Stimulated activated naive CD8-positive, alpha-beta T cell treated with anti-CD3 and anti-CD28 coated beads, Interleukin-15, Interleukin-2, amounts not matched to agents 100 ng/mL and 50 ng/mL, for 24 hours (primary cell): ENCODE results near the gene JAG1.
A peak's percentile ranks its signal among the peaks of the same experiment; 100 is the strongest.

Experiments
- H3K27ac Mint-ChIP-seq: one replicate; pipeline ENCODE4 v1.8.0; 2021; ENCODE audit warnings: mild to moderate bottlenecking, mixed read lengths
- H3K27me3 Mint-ChIP-seq: one replicate; pipeline ENCODE4 v1.8.0; 2021; ENCODE audit warnings: mixed read lengths
- H3K36me3 Mint-ChIP-seq: one replicate; pipeline ENCODE4 v1.8.0; 2021; ENCODE audit warnings: low read depth, mixed read lengths
- H3K4me1 Mint-ChIP-seq: one replicate; pipeline ENCODE4 v1.8.0; 2021; ENCODE audit warnings: low read depth, mixed read lengths
- H3K4me3 Mint-ChIP-seq: one replicate; pipeline ENCODE4 v1.8.0; 2021; ENCODE audit warnings: mild to moderate bottlenecking, mixed read lengths
- H3K9me3 Mint-ChIP-seq: one replicate; pipeline ENCODE4 v1.8.0; 2021; ENCODE audit warnings: mixed read lengths

The JAG1 gene

DNA sequence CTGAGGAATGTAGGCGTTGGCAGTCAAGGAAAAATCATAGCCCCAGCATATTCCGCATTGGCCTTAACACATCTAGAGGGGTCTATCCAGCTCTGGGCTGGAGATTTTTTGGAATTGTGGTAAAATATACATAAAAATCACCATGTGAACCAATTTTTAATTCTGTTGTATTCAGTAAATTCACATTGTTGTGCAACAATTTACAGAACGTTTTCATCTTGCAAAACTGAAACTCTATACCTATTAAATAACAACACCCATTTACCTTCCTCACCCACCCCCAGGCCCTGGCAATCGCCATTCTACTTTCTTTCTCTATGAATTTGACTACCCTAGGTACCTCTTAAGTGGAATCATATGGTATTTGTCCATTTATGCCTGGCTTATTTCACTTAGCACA is 6.8 kb upstream of the JAG1 start:
- H3K36me3 Mint-ChIP-seq, result no peaks in the 10 kb centered on the region
- H3K4me3 Mint-ChIP-seq, result no peak overlapping the region
- peaks cover 54% of the 10 kb centered on the region for H3K27me3 Mint-ChIP-seq
- no peak overlapping the region for H3K27ac Mint-ChIP-seq
- no peaks in the 10 kb centered on the region for H3K4me1 Mint-ChIP-seq
- no peaks in the 10 kb centered on the region for H3K9me3 Mint-ChIP-seq

DNA sequence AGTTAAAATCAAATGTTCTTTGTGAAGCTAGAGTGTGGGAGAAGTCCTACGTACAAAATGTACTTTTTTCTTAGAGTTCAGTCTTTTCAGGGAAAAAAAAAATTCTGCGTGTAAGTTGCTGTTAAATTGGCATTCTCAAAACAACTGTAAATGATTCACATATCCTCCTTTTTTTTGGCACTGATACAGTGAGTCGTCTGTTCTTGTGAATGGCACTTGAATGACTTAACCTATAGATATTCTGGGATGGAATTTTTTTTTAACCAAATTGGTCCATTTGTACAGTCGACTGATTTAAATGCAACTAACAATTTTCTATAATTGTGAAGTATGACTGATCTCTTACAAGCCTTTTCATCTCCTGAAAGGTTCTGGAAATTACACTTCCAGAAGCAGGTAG is 5.5 kb upstream of the JAG1 start:
- no peak overlapping the region for H3K27ac Mint-ChIP-seq
- no peaks in the 10 kb centered on the region for H3K9me3 Mint-ChIP-seq
- no peaks in the 10 kb centered on the region for H3K36me3 Mint-ChIP-seq
- no peak overlapping the region for H3K4me3 Mint-ChIP-seq
- H3K4me1 Mint-ChIP-seq, result peaks cover 5% of the 10 kb centered on the region
- H3K27me3 Mint-ChIP-seq, result peaks cover 62% of the 10 kb centered on the region

DNA sequence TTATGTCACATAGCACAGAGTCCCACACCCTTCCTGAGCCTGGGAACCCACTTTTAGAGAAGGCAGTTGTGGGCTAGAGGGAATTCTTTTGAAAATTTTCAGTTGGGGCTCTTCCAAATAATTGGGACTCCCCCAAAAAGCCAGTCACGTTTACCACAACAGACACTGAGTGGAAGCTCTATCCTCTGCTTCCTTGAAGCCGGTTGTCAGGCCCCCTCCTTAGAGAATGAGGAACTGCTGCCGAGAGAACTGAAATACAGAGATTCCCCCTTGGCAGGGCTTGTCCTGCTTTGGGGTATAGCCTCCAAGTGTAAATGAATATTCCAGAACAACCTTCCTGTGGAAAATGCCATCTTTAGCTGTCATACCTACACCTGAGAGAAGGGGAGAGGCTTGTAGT is 2.7 kb upstream of the JAG1 start:
- peaks cover 22% of the 10 kb centered on the region for H3K4me1 Mint-ChIP-seq
- H3K27ac Mint-ChIP-seq, result no peak overlapping the region

DNA sequence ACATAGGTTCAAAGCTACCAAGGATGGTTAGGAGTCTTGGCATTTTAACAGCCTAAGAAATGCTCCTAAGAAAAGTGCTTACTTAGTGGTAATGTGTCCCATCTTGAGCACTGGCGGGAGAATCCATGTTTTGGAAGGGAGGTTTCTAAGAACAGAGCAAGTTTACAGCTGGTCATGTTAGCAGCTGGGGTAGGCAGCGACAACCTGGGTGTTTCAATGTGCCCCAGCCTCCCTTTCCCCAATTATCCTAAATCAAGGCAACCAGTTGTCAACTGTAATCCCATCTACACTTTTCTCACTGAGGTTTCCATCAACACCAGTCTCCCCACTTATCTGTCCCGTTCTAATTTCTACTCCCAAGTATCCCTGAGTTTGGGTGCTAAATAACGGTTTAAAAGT is 1.6 kb upstream of the JAG1 start:
- no peak overlapping the region for H3K27ac Mint-ChIP-seq
- no peaks in the 10 kb centered on the region for H3K9me3 Mint-ChIP-seq
- H3K4me1 Mint-ChIP-seq, result peaks cover 33% of the 10 kb centered on the region
- no peaks in the 10 kb centered on the region for H3K36me3 Mint-ChIP-seq
- peak overlapping the region; percentile 62 for H3K4me3 Mint-ChIP-seq
- H3K27me3 Mint-ChIP-seq, result peaks cover 67% of the 10 kb centered on the region

More for the DNA sequence above, 2.7 kb upstream of the JAG1 start:
- H3K4me3 Mint-ChIP-seq, result no peak overlapping the region
- H3K27me3 Mint-ChIP-seq, result peaks cover 65% of the 10 kb centered on the region
- H3K36me3 Mint-ChIP-seq, result no peaks in the 10 kb centered on the region
- H3K9me3 Mint-ChIP-seq, result no peaks in the 10 kb centered on the region

DNA sequence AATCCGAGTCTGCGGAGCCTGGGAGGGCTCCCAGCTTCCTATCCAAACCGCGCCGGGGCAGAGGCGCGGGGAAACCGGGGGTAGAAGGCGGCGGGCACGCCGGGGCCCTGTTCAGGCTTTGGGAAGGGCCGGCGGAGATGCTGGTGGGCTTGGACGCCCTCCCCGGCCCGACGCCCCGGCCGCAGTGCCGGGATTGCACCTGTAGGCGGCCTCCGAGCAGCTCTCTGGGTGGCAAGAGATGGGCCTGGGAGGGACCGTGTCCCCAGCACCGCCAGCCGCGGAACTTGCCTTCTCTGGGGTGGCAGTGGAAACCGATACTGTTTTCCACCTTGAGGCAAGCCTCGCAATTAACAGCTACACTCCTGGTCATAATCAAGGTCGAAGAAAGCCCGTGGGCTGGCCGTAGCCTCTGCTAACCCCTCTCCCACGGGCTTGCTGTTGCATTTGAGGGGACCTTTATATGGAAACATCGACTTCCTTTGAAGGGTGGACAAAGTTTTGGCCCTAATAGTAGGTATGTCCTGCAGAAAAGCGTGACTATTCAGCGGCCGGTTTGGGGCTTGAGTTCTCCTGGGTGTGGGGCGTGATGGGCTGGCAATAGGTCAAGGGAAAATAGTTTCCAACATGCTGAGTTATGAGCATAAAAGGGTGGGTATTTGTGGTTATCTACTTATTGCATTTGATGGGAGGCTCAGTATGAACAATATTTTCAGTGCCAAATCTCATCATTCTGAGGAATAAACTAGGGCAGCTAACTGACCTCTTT is 1.1 kb upstream of the JAG1 start:
- H3K9me3 Mint-ChIP-seq, result no peaks in the 10 kb centered on the region
- H3K4me1 Mint-ChIP-seq, result peaks cover 37% of the 10 kb centered on the region
- H3K27ac Mint-ChIP-seq, result no peak overlapping the region
- H3K36me3 Mint-ChIP-seq, result no peaks in the 10 kb centered on the region
- peak overlapping the region; percentile 62 for H3K4me3 Mint-ChIP-seq
- peaks cover 67% of the 10 kb centered on the region for H3K27me3 Mint-ChIP-seq

DNA sequence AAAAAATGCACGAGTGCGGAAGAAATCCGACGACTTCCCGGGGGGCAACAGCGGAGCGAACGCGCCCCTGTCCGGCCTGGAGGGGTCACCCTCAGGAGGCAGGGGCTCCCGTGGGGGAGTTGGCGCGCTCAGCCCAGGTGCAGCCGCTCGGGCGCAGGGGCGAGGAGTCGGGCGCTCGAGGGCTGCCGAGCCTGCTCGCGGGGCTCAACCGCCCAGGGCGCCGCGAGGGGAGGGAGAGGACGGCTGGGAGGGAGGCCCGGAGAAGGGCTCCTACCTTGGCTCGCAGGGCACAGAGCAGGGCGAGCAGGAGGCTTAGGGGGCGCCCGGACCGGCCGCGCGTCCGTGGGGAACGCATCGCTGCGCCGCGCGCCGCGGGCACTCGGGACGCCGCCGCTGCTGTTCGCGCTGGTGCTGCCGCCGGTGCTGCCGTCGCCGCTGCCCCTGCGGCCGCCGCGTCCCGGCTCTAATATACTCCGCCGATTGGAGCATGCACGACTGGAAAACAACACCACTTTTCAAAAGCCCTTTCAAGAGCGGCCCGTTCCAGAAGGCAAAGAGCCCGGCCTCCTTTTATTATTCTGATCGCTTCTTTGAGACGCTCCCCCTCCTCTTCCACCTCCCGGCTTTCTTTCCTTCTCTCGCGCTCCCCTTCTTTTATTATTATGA is 490 bp downstream of the JAG1 start:
- Mint-ChIP-seq H3K9me3 (no peaks in the 10 kb centered on the region), H3K27me3 (peaks cover 77% of the 10 kb centered on the region), H3K36me3 (no peaks in the 10 kb centered on the region), H3K4me1 (peaks cover 37% of the 10 kb centered on the region), H3K27ac (peak overlapping the region; percentile 76), H3K4me3 (peak overlapping the region; percentile 81)

DNA sequence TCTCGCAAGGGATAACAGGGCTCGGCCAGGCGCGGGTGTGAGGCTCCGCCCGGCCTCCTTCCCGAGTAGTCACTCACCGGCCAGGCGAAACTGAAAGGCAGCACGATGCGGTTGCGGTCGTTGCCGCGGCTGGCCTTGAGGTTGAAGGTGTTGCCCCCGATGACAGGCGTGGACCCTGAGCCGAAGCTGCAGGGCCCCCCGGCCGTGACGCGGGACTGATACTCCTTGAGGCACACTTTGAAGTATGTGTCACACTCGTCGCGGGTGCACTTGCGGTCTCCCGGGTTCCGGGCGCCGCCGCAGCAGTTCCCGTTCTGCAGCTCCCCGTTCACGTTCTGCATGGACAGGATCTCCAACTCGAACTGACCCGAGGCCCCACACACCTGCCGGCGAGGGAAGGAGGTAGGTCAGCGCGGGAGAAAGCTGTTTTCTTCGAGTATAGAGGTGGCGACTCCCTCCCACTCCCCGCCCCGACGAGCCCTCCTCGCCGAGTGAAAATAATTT is 1.1 kb downstream of the JAG1 start:
- no peaks in the 10 kb centered on the region for H3K36me3 Mint-ChIP-seq
- H3K4me3 Mint-ChIP-seq, result peak overlapping the region; percentile 79
- H3K9me3 Mint-ChIP-seq, result no peaks in the 10 kb centered on the region
- peaks cover 78% of the 10 kb centered on the region for H3K27me3 Mint-ChIP-seq
- H3K27ac Mint-ChIP-seq, result peak overlapping the region; percentile 76
- H3K4me1 Mint-ChIP-seq, result peaks cover 37% of the 10 kb centered on the region

DNA sequence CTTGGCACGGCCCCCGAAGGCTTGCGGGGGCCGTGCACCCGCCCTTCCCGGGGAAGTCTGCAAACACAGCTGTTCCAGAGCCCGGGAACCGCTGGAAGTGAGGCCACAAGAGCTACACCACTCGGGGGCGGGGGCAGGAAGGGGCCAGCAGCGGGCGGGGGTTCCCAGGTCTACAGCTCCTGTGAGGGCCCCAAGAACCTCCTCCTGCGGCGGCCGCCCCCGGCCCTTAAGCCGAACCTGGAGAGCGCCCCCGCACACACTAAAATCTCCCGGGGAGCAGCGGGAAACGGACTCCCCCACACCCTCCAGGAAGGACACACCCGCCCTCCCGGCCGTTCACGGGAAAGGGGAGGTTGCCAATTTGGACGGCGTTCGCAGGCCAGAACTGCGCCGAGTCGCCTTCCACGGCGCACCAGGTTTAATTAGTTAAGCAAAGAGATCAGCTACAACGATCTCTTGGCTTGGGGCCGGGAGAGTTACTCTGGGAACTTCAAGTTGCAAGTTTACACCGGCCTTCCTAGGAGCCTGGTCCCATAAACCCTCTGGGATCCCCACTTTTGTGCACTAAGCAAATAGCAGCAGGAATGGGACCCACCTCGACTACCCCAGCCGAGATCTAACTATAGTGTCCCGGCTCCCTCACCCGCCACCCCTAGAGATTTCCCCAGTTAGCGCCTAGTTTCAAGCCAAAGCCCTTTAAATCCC is 1.7 kb downstream of the JAG1 start:
- H3K4me3 Mint-ChIP-seq, result peak overlapping the region; percentile 79
- peaks cover 76% of the 10 kb centered on the region for H3K27me3 Mint-ChIP-seq
- no peaks in the 10 kb centered on the region for H3K9me3 Mint-ChIP-seq
- peaks cover 37% of the 10 kb centered on the region for H3K4me1 Mint-ChIP-seq
- H3K36me3 Mint-ChIP-seq, result no peaks in the 10 kb centered on the region
- peak overlapping the region; percentile 76 for H3K27ac Mint-ChIP-seq

DNA sequence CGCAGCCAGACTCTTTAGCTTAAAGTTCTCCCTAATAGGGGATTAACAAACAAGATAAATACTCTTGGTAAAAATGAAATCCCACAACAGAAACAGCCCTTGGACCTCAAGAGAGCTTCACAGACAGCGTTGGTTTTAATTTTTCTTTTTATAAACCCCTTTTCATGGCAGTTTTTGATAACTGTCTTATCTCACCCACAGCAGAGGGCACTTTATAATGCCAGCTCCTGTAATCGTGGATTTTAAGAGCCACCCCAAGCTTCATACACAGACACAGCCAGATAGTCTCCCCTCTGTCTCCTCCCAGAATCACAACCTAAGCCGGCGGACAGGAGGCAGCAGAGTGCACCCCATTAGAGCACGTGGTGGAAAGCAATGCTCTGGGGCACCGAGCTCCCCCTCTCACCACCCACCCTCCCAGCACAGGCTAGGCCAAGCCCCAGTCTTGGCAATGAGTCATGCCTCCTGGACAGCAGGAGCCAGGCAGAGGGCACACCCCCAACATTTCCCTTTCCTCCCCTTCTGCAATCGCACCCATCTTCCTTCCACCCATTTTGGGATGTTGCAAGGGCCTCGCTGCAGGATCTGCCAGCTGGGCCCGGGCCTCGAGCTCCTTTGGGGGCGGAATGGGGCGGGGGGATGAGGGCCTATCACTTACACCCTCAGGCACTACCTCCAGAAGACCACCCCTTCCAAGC is 2.4 kb downstream of the JAG1 start:
- peaks cover 69% of the 10 kb centered on the region for H3K27me3 Mint-ChIP-seq
- no peak overlapping the region for H3K27ac Mint-ChIP-seq
- H3K4me1 Mint-ChIP-seq, result peaks cover 37% of the 10 kb centered on the region
- no peaks in the 10 kb centered on the region for H3K36me3 Mint-ChIP-seq
- no peaks in the 10 kb centered on the region for H3K9me3 Mint-ChIP-seq
- no peak overlapping the region for H3K4me3 Mint-ChIP-seq

DNA sequence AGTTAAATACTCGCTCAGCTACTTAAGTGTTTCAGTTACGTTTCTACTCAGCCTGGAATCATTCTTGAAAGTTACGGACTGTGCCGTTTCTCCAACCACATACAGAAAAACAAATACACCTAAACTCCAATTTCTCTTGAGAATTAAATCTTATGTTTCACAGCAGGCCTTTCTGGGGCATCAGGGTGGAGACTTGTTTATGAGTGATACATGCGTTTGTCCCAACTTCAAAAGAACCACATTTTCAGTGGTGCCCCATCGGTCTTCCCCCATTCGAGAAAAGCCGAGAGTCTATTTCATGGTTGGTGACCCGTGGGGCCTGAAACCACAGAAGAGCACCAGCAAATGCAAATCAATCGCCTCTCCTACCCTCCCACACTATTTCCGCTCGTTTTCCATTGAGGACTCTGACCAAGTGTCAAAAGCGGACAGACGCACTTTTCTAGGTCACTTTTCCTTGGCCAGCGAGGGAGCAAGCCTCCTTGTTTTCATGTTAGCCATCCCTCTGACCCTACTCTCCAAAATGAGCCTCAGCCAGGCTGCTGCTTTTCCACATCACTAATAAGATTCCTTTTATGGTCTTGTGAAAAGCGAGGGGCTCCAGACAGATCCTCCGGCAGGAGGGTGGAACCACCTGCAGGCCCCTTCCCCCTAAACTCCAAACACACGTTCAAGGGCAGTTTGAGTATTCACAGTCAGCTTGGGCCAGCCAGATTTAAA is 3.1 kb downstream of the JAG1 start:
- H3K4me3 Mint-ChIP-seq, result no peak overlapping the region
- H3K36me3 Mint-ChIP-seq, result no peaks in the 10 kb centered on the region
- no peak overlapping the region for H3K27ac Mint-ChIP-seq
- H3K4me1 Mint-ChIP-seq, result peaks cover 37% of the 10 kb centered on the region
- peaks cover 67% of the 10 kb centered on the region for H3K27me3 Mint-ChIP-seq
- no peaks in the 10 kb centered on the region for H3K9me3 Mint-ChIP-seq

DNA sequence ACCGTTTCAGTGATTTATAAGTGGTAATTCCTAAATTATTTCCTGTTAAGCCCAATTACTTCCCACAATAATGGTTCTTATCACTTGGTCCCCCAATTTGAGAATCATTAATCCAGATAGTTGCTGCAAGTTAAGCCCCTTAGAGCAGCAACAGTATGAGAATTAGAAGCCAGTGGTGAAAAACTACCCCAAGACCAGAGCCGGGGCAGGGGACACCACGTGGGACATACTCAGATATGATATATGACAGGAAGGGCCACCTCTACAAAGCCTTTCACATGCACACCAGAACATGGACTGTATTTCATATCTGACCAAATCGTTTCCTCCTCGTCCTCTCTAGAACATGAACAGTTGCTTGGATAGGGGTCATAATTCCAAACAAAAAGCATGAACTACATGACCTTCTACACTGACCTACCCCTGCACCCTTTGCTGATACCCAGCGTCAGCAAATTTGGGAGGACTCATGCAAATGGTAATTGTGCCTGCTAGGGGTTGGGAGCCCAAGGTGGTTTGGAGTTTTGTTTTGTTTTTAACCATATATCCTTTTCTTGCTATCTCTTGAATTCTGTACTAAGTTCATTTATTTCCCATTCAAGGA is 3.9 kb downstream of the JAG1 start:
- H3K4me1 Mint-ChIP-seq, result peaks cover 33% of the 10 kb centered on the region
- H3K4me3 Mint-ChIP-seq, result no peak overlapping the region
- no peak overlapping the region for H3K27ac Mint-ChIP-seq
- no peaks in the 10 kb centered on the region for H3K9me3 Mint-ChIP-seq
- no peaks in the 10 kb centered on the region for H3K36me3 Mint-ChIP-seq
- H3K27me3 Mint-ChIP-seq, result peaks cover 63% of the 10 kb centered on the region

DNA sequence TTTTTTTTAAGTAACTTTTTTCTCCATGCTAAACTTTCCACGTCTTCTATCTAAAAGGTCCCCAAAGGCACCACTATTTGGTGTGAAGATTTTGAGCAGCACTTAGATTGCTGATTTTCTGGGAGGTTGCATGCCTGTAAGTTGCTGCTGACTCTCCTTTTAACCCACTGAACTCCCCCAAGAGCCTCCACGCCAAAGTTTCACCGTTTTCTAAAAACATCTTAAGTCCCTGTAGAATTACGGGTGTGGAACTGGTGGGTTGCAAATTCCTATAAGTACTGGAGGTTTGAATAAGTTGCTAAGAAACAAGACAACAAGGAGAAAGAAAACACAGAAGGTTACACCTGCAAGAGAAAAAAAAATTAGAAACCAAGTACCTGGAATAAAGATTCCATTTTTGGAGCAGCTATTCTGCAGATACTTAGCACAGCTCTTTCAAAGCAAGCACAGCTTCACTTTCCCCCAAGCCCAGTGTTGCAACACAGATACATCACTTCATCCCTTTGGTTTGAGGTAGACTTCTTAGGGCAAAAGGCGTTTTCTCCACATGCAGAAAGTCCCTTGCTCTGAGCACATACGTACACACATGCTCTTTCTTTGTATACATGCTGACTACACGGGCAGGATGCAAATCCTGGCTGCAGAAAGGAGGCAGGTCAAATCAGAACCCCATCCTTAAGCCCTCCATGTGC is 5.0 kb downstream of the JAG1 start:
- no peak overlapping the region for H3K27ac Mint-ChIP-seq
- H3K9me3 Mint-ChIP-seq, result no peaks in the 10 kb centered on the region
- peaks cover 67% of the 10 kb centered on the region for H3K27me3 Mint-ChIP-seq
- no peaks in the 10 kb centered on the region for H3K36me3 Mint-ChIP-seq
- H3K4me3 Mint-ChIP-seq, result no peak overlapping the region
- H3K4me1 Mint-ChIP-seq, result peaks cover 30% of the 10 kb centered on the region

DNA sequence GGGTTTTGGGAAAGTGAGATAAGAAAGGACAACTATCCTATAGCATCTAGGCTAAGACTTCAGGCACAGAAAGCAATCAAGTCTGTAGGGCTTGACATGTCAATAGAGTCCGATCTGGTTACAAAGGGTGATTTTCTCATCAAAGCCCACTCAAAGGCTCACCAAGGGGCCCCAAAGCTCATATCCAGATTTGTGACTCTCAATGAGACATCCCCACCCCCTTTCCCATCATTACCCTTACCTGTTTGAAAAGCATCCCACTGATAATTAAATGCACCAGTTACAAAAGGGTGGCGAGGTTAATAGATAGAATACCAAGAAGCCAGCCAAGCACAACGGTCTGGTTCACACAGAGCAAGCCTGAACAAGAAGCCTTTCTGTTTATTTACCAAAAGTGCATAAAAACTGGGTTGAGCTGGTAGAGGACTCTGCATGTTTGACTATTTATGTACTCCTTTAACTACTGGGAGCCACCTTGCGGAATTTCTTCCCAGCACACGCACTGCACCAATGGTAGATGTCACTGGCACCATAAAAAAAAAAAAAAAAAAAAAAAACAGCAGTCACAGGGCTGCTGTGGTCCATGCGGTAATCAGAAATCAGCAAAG is 6.1 kb downstream of the JAG1 start:
- Mint-ChIP-seq H3K27ac (no peak overlapping the region), H3K4me3 (no peak overlapping the region), H3K4me1 (peaks cover 24% of the 10 kb centered on the region), H3K36me3 (no peaks in the 10 kb centered on the region), H3K9me3 (no peaks in the 10 kb centered on the region), H3K27me3 (peaks cover 70% of the 10 kb centered on the region)
